Heart left ventricle (tissue), 16 donors: ENCODE measurements around the gene ICAM2. TPM values are rescaled to one million over a fixed set of nuclear protein-coding genes. Genes with fewer than 3 reads are reported as not detected.

Source experiments
- ATAC-seq, 4 donors: fragments of 200-7000 bp; cut with Tn5 transposase; one replicate each; pipeline ENCODE4 v1.9.1; 2020 to 2022; ENCODE audit warnings: moderate library complexity in 4 of 4, mild to moderate bottlenecking in 3 of 4, moderate number of reproducible peaks in 1 of 4
- DNase-seq, 5 donors: peaks; one replicate each; pipeline ENCODE4 v3.0.0-alpha.2; 2020
- H3K27ac ChIP-seq, 12 donors: fragments of 200-600 bp; sonication (generic) in 4 of 12; one replicate each; pipeline versions ENCODE4 v1.5.0 to v1.8.0; 2016 to 2022; ENCODE audit warnings: mild to moderate bottlenecking in 2 of 12
- H3K27me3 ChIP-seq, 9 donors: fragments of 200-600 bp; sonication (generic) in 2 of 9; one replicate each; pipeline versions ENCODE4 v1.5.1 to v1.8.0; 2016 to 2022; ENCODE audit warnings: mild to moderate bottlenecking in 3 of 9
- H3K36me3 ChIP-seq, 9 donors: fragments of 200-600 bp; sonication (generic) in 2 of 9; one replicate each; pipeline versions ENCODE4 v1.5.0 to v1.8.0; 2018 to 2022; ENCODE audit warnings: mild to moderate bottlenecking in 2 of 9
- H3K4me1 ChIP-seq, 12 donors: fragments of 200-600 bp; sonication (generic) in 4 of 12; one replicate each; pipeline versions ENCODE4 v1.5.0 to v1.8.0; 2016 to 2022; ENCODE audit warnings: mild to moderate bottlenecking in 3 of 12
- H3K4me3 ChIP-seq, 12 donors: fragments of 200-600 bp; sonication (generic) in 4 of 12; one replicate each; pipeline versions ENCODE4 v1.5.0 to v1.8.0; 2017 to 2022; ENCODE audit warnings: mild to moderate bottlenecking in 9 of 12, moderate library complexity in 4 of 12
- H3K9me3 ChIP-seq, 12 donors: fragments of 200-600 bp; sonication (generic) in 4 of 12; one replicate each; pipeline versions ENCODE4 v1.5.0 to v1.8.0; 2016 to 2022; ENCODE audit warnings: mild to moderate bottlenecking in 1 of 12
- CTCF ChIP-seq, 12 donors: fragments of 200-600 bp; sonication (generic) in 4 of 12; IDR thresholded peaks; one replicate each; pipeline versions ENCODE4 v1.5.0 to v1.8.0; 2018 to 2022; ENCODE audit warnings: antibody characterized with exemption in 12 of 12, mild to moderate bottlenecking in 5 of 12
- POLR2A ChIP-seq, 2 donors: fragments of 450-650 bp; IDR thresholded peaks; one replicate each; pipeline ENCODE4 v1.6.1; 2017; ENCODE audit warnings: antibody characterized with exemption in 2 of 2, mild to moderate bottlenecking in 2 of 2, moderate library complexity in 2 of 2
- WGBS, 4 donors: extraction: QIAGEN DNeasy Blood & Tissue Kit in 2 of 4; methylation state at CpG; one replicate each; pipeline versions ENCODE4 v1.1.5 to v1.1.7; 2013 to 2018; 5-methylcytosine and 5-hydroxymethylcytosine counted together
- intact Hi-C, 10 donors: fragments of 100-400 bp; cut with DNase I; formaldehyde crosslinking; loops; one replicate each; pipeline versions ENCODE4 v1.11.1 to v1.14.2; 2022
- polyA plus RNA-seq, 2 donors: library from polyadenylated mRNA; stranded (reverse); fragments of 200-250 nt; gene quantifications; one replicate each; pipeline ENCODE4 v1.2.3, GENCODE V29; 2013
- total RNA-seq, 9 donors: library from RNA; depleted of rRNA in 2 of 9; stranded (reverse); fragments of >200 nt in 2 of 9; fragmentation: NEBNext Ultra II Directional in 3 of 9; extraction: Animal tissue kit (Norgen Biotek cat#: 25700) in 3 of 9; gene quantifications; one replicate each; pipeline versions ENCODE4 v1.1.0 to v1.2.4, GENCODE V29; 2016 to 2023
- donor health status: ischemic (EF 13 %, LVEDD 7.1; RV severe dilation, severe dysfunction).
- donor health status: healthy with polysubstance abuse.
- donor health status: DM: no; HTN: yes; CAD: no.
- donor health status: DM: no; HTN: no; CAD: no.
- donor health status: ischemic (EF 25% LVEDD 6.9; RV normal size, moderate dysfunction).
- donor health status: ischemic (EF 25% LVEDD 5.7; RV mildly dilated, moderate dysfunction).
- donor health status: healthy.
- donor health status: DM: yes; HTN: yes; CAD: no.
- donor health status: ischemic (EF 35%, LVEDD 5.7; RV mildly dilated, moderate dysfunction).
- donor health status: nonischemic (EF 11% LVEDD 7.7; RV severe dilation, severe dysfunction).
- donor health status: DM: yes; HTN: yes; CAD: no.
- donor health status: PGD.
- donor health status: ischemic (EF 29% LVEDD 5.4; RV normal size, mild dysfunction).
- donor health status: nonischemic (EF 23%, LVEDD 6.1; RV moderate dilation, normal function).

The ICAM2 gene
- total and polyA plus RNA-seq, 11 donors: 24.4 to 262 (median 43.1) TPM

- intact Hi-C loops: loop anchor here in 1 of 10 donors (5.0 kb wide), 1 partner anchor 80 kb away; no protein-coding TSS in a partner anchor
- DNase-seq: no peak
- peaks cover 0 to 87% (median 41%) of the 10 kb centered on the region in 9 donors for H3K36me3 ChIP-seq
Measured at GRCh38 chr17:64041912-64042311, 21.5 kb upstream of the ICAM2 start.

DNA sequence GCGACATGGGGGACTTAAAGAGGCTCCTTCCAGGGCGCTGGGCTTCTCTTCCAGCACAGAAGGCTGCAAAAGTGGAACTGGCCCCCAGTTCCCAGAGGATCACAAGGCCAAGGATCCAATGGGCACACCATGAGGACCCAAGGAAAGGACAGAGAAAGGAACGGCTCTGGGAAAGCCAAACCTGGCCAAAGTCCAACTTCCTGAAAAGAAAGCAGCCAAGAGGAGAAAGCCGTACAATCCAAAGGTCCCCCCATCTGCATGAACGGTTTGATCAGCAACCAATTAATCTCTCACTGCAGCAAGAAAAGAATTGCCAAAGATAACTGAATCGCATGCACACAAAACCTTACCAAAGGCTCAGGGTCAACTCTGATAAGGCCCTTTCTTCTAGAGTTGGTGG lies 19.8 kb upstream of the ICAM2 start:
- Histone ChIP-seq H3K4me3 (no peak overlapping the region), H3K4me1 (no peaks in the 10 kb centered on the region), H3K27me3 (no peaks in the 10 kb centered on the region), H3K27ac (no peak overlapping the region), H3K9me3 (no peaks in the 10 kb centered on the region), H3K36me3 (peaks cover 0 to 70% (median 24%) of the 10 kb centered on the region in 9 donors)
- intact Hi-C loops: loop anchor here in 1 of 10 donors (5.0 kb wide), 1 partner anchor 82 kb away; no protein-coding TSS in a partner anchor
- WGBS, 4 donors: 71 to 82% (median 74%) methylated on average over 6 of the region's 6 CpGs
- no peak for ATAC-seq
- TF ChIP-seq CTCF (IDR thresholded peaks at IDR 0.05): no peak
- TF ChIP-seq POLR2A (IDR thresholded peaks at IDR 0.05): no peak
- DNase-seq: no peak

More at GRCh38 chr17:64041912-64042311, 21.5 kb upstream of the ICAM2 start:
- Histone ChIP-seq H3K27ac (no peak overlapping the region), H3K4me1 (no peaks in the 10 kb centered on the region), H3K9me3 (no peaks in the 10 kb centered on the region), H3K4me3 (no peak overlapping the region), H3K27me3 (no peaks in the 10 kb centered on the region)
- TF ChIP-seq CTCF (IDR thresholded peaks at IDR 0.05) (no peak), POLR2A (IDR thresholded peaks at IDR 0.05) (no peak)
- ATAC-seq: no peak
- WGBS, 4 donors: 73 to 78% (median 75%) methylated on average over 11 of the region's 11 CpGs

- Histone ChIP-seq H3K4me3 (no peak overlapping the region), H3K27ac (no peak overlapping the region), H3K36me3 (peaks cover 0 to 58% (median 13%) of the 10 kb centered on the region in 9 donors), H3K27me3 (no peaks in the 10 kb centered on the region), H3K4me1 (no peaks in the 10 kb centered on the region), H3K9me3 (no peaks in the 10 kb centered on the region)
- DNase-seq (no peak), ATAC-seq (no peak)
- intact Hi-C loops: loop anchor here in 3 of 10 donors (5.0 to 10.0 kb wide), 3 partner anchors 73 to 246 kb away; no protein-coding TSS in a partner anchor
- TF ChIP-seq CTCF (IDR thresholded peaks at IDR 0.05) (no peak), POLR2A (IDR thresholded peaks at IDR 0.05) (no peak)
- 95 to 98% (median 96%) methylated on average over 3 of the region's 3 CpGs for WGBS, 4 donors
Measured at GRCh38 chr17:64039106-64039400, 18.6 kb upstream of the ICAM2 start.

GRCh38 chr17:64038331-64039105 lies 18.1 kb upstream of the ICAM2 start:
- Histone ChIP-seq H3K4me1 (no peaks in the 10 kb centered on the region), H3K27ac (no peak overlapping the region), H3K9me3 (no peaks in the 10 kb centered on the region), H3K36me3 (peaks cover 0 to 53% (median 7%) of the 10 kb centered on the region in 9 donors), H3K27me3 (no peaks in the 10 kb centered on the region), H3K4me3 (no peak overlapping the region)
- ATAC-seq (peak in 1 of 4 donors; percentile 18), DNase-seq (no peak)
- no peak for TF ChIP-seq POLR2A (IDR thresholded peaks at IDR 0.05)
- no peak for TF ChIP-seq CTCF (IDR thresholded peaks at IDR 0.05)
- intact Hi-C loops: loop anchor here in 3 of 10 donors (5.0 to 10.0 kb wide), 3 partner anchors 74 to 246 kb away; no protein-coding TSS in a partner anchor
- WGBS, 4 donors: 89% methylated on average over 15 to 16 of the region's 16 CpGs
